Measurements from ENCODE around the gene SORL1.
"Not testable (repeated sequence)": the region's sequence is repeated elsewhere in the genome, so short reads cannot be mapped to it uniquely, and the experiment has no call there.

GRCh38 chr11:121506237-121506636, 54.1 kb downstream of the SORL1 start:
- not testable (repeated sequence) for TF ChIP-seq POLR2A, EP300, POLR2AphosphoS5 (IDR thresholded peaks at IDR 0.05)
- TF ChIP-seq, protein P1, sequence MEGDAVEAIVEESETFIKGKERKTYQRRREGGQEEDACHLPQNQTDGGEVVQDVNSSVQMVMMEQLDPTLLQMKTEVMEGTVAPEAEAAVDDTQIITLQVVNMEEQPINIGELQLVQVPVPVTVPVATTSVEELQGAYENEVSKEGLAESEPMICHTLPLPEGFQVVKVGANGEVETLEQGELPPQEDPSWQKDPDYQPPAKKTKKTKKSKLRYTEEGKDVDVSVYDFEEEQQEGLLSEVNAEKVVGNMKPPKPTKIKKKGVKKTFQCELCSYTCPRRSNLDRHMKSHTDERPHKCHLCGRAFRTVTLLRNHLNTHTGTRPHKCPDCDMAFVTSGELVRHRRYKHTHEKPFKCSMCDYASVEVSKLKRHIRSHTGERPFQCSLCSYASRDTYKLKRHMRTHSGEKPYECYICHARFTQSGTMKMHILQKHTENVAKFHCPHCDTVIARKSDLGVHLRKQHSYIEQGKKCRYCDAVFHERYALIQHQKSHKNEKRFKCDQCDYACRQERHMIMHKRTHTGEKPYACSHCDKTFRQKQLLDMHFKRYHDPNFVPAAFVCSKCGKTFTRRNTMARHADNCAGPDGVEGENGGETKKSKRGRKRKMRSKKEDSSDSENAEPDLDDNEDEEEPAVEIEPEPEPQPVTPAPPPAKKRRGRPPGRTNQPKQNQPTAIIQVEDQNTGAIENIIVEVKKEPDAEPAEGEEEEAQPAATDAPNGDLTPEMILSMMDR (IDR thresholded peaks at IDR 0.05), result not testable (repeated sequence)

Measured in suprapubic skin (tissue), 4 donors.